ENCODE data around the gene KBTBD12. TPM values are rescaled to one million over a fixed set of nuclear protein-coding genes. Genes with fewer than 3 reads are reported as not detected.
"Not testable (repeated sequence)": the region's sequence is repeated elsewhere in the genome, so short reads cannot be mapped to it uniquely, and the experiment has no call there.

The KBTBD12 gene
- total RNA-seq, 2 donors from 2014 or later = 14.5 TPM

- DNase-seq (ENCODE audit: low spot score) (no peak), ATAC-seq (ENCODE audit: insufficient number of reproducible peaks, low FRiP score, low read depth) (no peak)
- Histone ChIP-seq H3K27ac (no peak overlapping the region), H3K36me3 (no peaks in the 10 kb centered on the region), H3K4me1 (ENCODE audit: control insufficient read depth in 1 of 2, low read depth in 2 of 2) (no peaks in the 10 kb centered on the region), H3K4me3 (no peak overlapping the region), H3K27me3 (replicated peaks; ENCODE audit: insufficient read depth) (no peaks in the 10 kb centered on the region), H3K9me3 (no peaks in the 10 kb centered on the region)
- TF ChIP-seq, protein P1, sequence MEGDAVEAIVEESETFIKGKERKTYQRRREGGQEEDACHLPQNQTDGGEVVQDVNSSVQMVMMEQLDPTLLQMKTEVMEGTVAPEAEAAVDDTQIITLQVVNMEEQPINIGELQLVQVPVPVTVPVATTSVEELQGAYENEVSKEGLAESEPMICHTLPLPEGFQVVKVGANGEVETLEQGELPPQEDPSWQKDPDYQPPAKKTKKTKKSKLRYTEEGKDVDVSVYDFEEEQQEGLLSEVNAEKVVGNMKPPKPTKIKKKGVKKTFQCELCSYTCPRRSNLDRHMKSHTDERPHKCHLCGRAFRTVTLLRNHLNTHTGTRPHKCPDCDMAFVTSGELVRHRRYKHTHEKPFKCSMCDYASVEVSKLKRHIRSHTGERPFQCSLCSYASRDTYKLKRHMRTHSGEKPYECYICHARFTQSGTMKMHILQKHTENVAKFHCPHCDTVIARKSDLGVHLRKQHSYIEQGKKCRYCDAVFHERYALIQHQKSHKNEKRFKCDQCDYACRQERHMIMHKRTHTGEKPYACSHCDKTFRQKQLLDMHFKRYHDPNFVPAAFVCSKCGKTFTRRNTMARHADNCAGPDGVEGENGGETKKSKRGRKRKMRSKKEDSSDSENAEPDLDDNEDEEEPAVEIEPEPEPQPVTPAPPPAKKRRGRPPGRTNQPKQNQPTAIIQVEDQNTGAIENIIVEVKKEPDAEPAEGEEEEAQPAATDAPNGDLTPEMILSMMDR (IDR thresholded peaks at IDR 0.05) = no peak
Measured at GRCh38 chr3:127903611-127904375, 11.2 kb upstream of the KBTBD12 start.

GRCh38 chr3:127905556-127905955 lies 9.5 kb upstream of the KBTBD12 start:
- Histone ChIP-seq H3K36me3 (no peaks in the 10 kb centered on the region), H3K4me3 (no peak overlapping the region), H3K27ac (no peak overlapping the region), H3K27me3 (replicated peaks; ENCODE audit: insufficient read depth) (no peaks in the 10 kb centered on the region), H3K4me1 (ENCODE audit: control insufficient read depth in 1 of 2, low read depth in 2 of 2) (peaks cover 0 to 3% of the 10 kb centered on the region in 2 donors), H3K9me3 (no peaks in the 10 kb centered on the region)
- DNase-seq (ENCODE audit: low spot score) = no peak
- no peak for ATAC-seq (ENCODE audit: insufficient number of reproducible peaks, low FRiP score, low read depth)
- TF ChIP-seq, protein P1 (IDR thresholded peaks at IDR 0.05) = no peak

DNA sequence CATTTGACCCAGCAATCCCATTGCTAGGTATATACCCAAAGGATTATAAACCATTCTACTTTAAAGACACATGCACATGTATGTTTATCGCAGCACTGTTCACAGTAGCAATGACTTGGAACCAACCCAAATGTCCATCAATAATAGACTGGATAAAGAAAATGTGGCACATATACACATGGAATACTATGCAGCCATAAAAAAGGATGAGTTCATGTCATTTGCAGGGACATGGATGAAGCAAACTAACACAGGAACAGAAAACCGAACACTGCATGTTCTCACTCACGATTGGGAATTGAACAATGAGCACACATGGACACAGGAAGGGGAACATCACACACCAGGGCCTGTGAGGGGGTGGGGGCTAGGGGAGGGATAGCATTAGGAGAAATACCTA lies 8.4 kb upstream of the KBTBD12 start:
- not testable (repeated sequence) for DNase-seq (ENCODE audit: low spot score); ATAC-seq (ENCODE audit: insufficient number of reproducible peaks, low FRiP score, low read depth); H3K27ac ChIP-seq; H3K27me3 ChIP-seq (replicated peaks; ENCODE audit: insufficient read depth); H3K36me3 ChIP-seq; H3K9me3 ChIP-seq; H3K4me3 ChIP-seq
- peaks cover 7 to 14% of the 10 kb centered on the region in 2 donors for H3K4me1 ChIP-seq (ENCODE audit: control insufficient read depth in 1 of 2, low read depth in 2 of 2)

- ATAC-seq (ENCODE audit: insufficient number of reproducible peaks, low FRiP score, low read depth) (no peak), DNase-seq (ENCODE audit: low spot score) (no peak)
- no peaks in the 10 kb centered on the region for H3K9me3 ChIP-seq
Measured at GRCh38 chr3:127908202-127908601, 6.8 kb upstream of the KBTBD12 start.

DNA sequence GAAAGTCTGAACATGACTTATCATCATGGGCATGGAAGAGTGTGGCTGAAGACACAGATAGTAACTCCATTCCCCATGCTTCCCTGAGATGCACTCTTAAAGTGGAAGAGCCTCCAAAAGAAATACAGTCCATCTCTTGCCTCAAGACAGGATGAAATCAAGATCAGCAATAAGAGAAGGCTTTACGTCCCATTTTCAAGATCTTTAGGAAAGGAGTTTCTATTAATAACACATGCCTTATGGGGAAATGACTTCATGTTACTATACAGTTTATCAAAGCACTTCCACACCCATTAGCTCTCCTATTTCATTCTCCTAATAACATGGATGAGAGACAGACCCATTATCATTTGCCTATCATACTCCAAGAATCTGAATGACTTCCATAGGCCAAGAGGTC lies 6.1 kb upstream of the KBTBD12 start:
- DNase-seq (ENCODE audit: low spot score) (no peak), ATAC-seq (ENCODE audit: insufficient number of reproducible peaks, low FRiP score, low read depth) (no peak)
- Histone ChIP-seq H3K27me3 (replicated peaks; ENCODE audit: insufficient read depth) (no peaks in the 10 kb centered on the region), H3K36me3 (no peaks in the 10 kb centered on the region), H3K27ac (no peak overlapping the region), H3K9me3 (no peaks in the 10 kb centered on the region), H3K4me1 (ENCODE audit: control insufficient read depth in 1 of 2, low read depth in 2 of 2) (peaks cover 12 to 23% of the 10 kb centered on the region in 2 donors), H3K4me3 (no peak overlapping the region)
- TF ChIP-seq, protein P1 (IDR thresholded peaks at IDR 0.05) = no peak

More at GRCh38 chr3:127908202-127908601, 6.8 kb upstream of the KBTBD12 start:
- H3K36me3 ChIP-seq = no peaks in the 10 kb centered on the region
- TF ChIP-seq, protein P1 (IDR thresholded peaks at IDR 0.05) = no peak
- H3K27ac ChIP-seq = no peak overlapping the region
- H3K4me1 ChIP-seq (ENCODE audit: control insufficient read depth in 1 of 2, low read depth in 2 of 2) = peaks cover 12 to 23% of the 10 kb centered on the region in 2 donors
- no peak overlapping the region for H3K4me3 ChIP-seq
- no peaks in the 10 kb centered on the region for H3K27me3 ChIP-seq (replicated peaks; ENCODE audit: insufficient read depth)
